Astrocyte of the cerebellum (primary cell): ENCODE results near the gene UBQLN4.
"Not testable (repeated sequence)": the region's sequence is repeated elsewhere in the genome, so short reads cannot be mapped to it uniquely, and the experiment has no call there.

Source experiments
- DNase-seq: peaks from one replicate; pipeline ENCODE4 v3.0.0-alpha.2; 2011; ENCODE audit warnings: low read depth
- H3K4me3 ChIP-seq: 2 replicates; pipeline ENCODE4 v1.5.1; 2011; ENCODE audit warnings: mild to moderate bottlenecking, low read depth, low read length, moderate library complexity
- CTCF ChIP-seq: IDR thresholded peaks from 2 replicates; pipeline ENCODE4 v1.5.1; 2012; ENCODE audit warnings: low read length, low read depth, moderate library complexity, mild to moderate bottlenecking; ENCODE audit errors: missing control alignments
- in situ Hi-C: cut with HindIII; loops from 2 replicates; pipeline ENCODE4 v1.10.0; 2017; ENCODE audit warnings: low sequenced_read_pairs

UBQLN4 gene

GRCh38 chr1:156075775-156076204 lies 22.2 kb upstream of the UBQLN4 start:
- in situ Hi-C loops: no loop called here
- DNase-seq: no peak
- no peak for TF ChIP-seq CTCF
- no peak overlapping the region for H3K4me3 ChIP-seq

- no peak overlapping the region for H3K4me3 ChIP-seq
- no peak for DNase-seq
- in situ Hi-C loops: no loop called here
- no peak for TF ChIP-seq CTCF
Measured at GRCh38 chr1:156075162-156075561, 21.6 kb upstream of the UBQLN4 start.

DNA sequence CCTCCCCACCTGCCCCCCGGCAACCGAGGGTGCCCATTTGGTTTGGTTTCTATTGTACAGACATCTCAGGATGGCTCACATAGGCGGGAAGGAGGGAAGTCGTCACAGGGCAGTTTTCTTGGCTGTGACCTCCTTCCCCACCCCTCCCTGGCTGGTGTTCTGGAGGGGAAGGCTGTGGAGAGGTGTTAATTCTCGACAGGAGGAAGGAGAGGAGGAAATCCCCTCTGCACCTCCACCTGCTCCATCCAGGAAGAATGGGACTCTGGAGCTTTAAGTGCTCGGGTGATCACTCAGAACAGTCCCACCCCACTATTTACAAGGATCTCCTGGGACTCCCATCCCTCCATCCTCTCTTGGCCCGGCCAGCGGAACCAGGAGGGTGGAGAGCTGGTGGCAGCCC lies 21.1 kb upstream of the UBQLN4 start:
- TF ChIP-seq CTCF: no peak
- no peak overlapping the region for H3K4me3 ChIP-seq
- in situ Hi-C loops: no loop called here
- DNase-seq: no peak

DNA sequence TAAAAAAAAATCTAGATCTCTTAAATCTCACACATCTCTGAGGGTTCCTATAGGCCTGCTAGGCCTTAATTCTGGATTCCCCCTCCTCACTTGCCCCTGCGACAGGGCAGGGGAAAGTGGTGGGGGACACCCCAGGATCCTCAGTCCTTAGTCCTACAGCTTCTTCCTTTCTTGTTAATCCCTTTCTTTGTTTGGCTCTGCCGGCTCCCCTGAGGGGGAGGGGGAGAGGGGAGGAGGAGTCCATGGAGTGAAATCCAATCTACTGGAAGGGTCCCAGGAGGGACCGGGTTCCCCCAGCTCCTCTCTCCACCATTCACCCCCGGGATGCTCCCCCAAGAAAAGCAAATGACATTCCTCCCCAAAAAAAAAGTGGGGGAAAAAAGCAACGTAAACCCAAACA lies 20.1 kb upstream of the UBQLN4 start:
- DNase-seq: no peak
- H3K4me3 ChIP-seq: no peak overlapping the region
- in situ Hi-C loops: no loop called here
- no peak for TF ChIP-seq CTCF

DNA sequence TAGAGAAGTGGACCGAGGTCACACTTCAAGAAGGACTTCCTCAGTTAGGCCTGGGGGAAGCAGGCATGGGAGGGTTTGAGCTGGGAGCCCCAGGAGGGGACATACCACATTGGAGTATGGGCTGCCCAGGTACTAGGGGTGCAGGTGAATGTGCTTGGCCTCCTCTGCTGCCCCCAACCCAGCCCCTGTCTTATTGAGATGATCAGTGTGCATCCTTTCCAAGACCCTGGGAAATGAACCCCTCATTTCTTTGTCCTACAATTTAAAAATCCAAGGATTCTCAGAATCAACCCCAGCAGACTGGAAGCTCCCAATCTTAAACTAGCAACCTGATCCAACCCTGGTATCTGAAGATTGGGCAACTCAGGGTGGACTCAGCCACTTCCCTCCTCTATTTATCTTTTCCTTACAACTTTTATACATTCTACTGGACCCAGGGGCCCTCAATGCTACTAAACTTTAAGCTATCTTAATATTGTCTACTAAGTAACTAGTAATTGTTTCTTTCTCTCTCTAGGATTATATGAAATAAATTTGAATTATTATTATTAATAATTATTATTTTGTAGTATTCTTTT lies 19.6 kb upstream of the UBQLN4 start:
- TF ChIP-seq CTCF: no peak
- in situ Hi-C loops: no loop called here
- no peak for DNase-seq
- H3K4me3 ChIP-seq: no peak overlapping the region

DNA sequence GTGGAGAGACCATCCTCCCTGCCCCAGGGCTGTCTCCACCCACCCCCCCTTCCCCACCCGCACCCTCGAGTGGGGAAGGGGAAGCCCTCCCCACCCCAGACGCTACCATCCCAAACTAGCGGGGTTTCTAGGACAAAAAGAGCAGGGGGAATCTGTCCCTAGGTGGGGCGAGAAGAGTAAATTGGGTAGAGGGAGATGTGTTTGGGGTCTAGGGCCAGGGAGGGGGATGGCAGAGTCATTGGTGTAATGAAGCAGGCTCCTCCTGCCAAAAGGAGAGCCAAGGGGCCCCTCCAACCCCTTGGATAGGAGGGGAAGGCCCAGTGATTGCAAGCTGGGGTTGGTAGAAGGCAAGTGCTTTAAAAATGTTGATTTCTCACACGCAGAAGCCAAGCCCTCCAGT lies 18.7 kb upstream of the UBQLN4 start:
- in situ Hi-C loops: no loop called here
- H3K4me3 ChIP-seq: no peak overlapping the region
- DNase-seq: no peak
- no peak for TF ChIP-seq CTCF

GRCh38 chr1:156071332-156071816 lies 17.8 kb upstream of the UBQLN4 start:
- H3K4me3 ChIP-seq, in situ Hi-C loops, DNase-seq: not testable (repeated sequence)
